Choroid plexus epithelial cell (primary cell): ENCODE data around the gene PHKB.

Source experiments
- DNase-seq: peaks from one replicate; pipeline ENCODE4 v3.0.0-alpha.2; 2010; ENCODE audit warnings: low read depth
- H3K4me3 ChIP-seq: 2 replicates; pipeline ENCODE4 v1.5.1; 2011; ENCODE audit warnings: low read depth, mild to moderate bottlenecking, control low read depth, low read length, moderate library complexity
- TF ChIP-seq, protein P1 (sequence below): conservative IDR thresholded peaks from 2 replicates; pipeline ENCODE4 v1.5.1; 2011; ENCODE audit warnings: low read depth, mild to moderate bottlenecking, control low read depth, inconsistent platforms, low read length, moderate library complexity

The PHKB gene

GRCh38 chr16:47613251-47613650 lies 152.1 kb downstream of the PHKB start:
- H3K4me3 ChIP-seq: no peak overlapping the region
- TF ChIP-seq, protein P1, sequence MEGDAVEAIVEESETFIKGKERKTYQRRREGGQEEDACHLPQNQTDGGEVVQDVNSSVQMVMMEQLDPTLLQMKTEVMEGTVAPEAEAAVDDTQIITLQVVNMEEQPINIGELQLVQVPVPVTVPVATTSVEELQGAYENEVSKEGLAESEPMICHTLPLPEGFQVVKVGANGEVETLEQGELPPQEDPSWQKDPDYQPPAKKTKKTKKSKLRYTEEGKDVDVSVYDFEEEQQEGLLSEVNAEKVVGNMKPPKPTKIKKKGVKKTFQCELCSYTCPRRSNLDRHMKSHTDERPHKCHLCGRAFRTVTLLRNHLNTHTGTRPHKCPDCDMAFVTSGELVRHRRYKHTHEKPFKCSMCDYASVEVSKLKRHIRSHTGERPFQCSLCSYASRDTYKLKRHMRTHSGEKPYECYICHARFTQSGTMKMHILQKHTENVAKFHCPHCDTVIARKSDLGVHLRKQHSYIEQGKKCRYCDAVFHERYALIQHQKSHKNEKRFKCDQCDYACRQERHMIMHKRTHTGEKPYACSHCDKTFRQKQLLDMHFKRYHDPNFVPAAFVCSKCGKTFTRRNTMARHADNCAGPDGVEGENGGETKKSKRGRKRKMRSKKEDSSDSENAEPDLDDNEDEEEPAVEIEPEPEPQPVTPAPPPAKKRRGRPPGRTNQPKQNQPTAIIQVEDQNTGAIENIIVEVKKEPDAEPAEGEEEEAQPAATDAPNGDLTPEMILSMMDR: no peak
- DNase-seq: no peak

GRCh38 chr16:47617732-47618131 lies 156.6 kb downstream of the PHKB start:
- H3K4me3 ChIP-seq: no peak overlapping the region
- DNase-seq: no peak
- TF ChIP-seq, protein P1: no peak

DNA sequence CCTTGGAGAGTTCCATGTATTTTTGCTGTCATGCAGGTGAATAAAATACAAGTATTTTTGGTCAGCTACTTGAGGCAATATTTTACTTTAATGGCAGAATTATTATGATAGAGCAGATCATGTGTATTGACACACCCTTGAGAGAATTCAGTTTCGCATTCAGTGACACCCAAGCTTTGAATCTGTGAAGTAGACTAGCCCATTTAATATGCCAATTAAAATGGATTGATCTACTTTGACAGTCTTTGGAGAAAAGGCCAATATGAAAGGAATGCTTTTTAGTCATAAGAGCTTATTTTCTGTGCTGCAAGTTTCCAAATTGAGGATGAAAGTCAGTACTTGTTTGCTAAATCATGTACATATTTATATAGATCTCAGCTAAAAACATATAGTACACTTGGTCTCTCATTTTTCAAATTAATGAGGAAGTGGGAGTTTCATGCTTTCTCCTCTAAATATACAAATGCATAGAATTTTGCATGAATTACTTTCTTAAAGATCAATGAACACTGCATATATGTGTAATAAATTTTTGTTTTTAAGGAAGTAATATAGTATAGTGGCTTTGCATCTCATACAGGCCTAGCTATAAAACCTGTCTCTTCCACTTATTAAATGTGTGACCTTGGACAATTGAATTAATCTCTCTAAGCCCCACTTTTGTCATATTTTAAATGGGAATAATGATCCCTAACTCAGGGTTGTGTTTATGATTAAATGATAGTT lies 161.5 kb downstream of the PHKB start:
- TF ChIP-seq, protein P1: no peak
- H3K4me3 ChIP-seq: no peak overlapping the region
- DNase-seq: no peak

GRCh38 chr16:47624563-47624962 lies 163.4 kb downstream of the PHKB start:
- H3K4me3 ChIP-seq: no peak overlapping the region
- no peak for DNase-seq
- TF ChIP-seq, protein P1: no peak

- DNase-seq: no peak
- no peak overlapping the region for H3K4me3 ChIP-seq
- TF ChIP-seq, protein P1: no peak
Observed at GRCh38 chr16:47625115-47625567, 164.0 kb downstream of the PHKB start.

GRCh38 chr16:47626246-47626645 lies 165.1 kb downstream of the PHKB start:
- DNase-seq: no peak
- H3K4me3 ChIP-seq: no peak overlapping the region
- TF ChIP-seq, protein P1: no peak

GRCh38 chr16:47627085-47627639 lies 166.0 kb downstream of the PHKB start:
- TF ChIP-seq, protein P1: no peak
- H3K4me3 ChIP-seq: no peak overlapping the region
- no peak for DNase-seq
